ENCODE results near the gene TMEM258.

GRCh38 chr11:61744609-61745156, 47.7 kb downstream of the TMEM258 start:
- TF ChIP-seq, protein P1, sequence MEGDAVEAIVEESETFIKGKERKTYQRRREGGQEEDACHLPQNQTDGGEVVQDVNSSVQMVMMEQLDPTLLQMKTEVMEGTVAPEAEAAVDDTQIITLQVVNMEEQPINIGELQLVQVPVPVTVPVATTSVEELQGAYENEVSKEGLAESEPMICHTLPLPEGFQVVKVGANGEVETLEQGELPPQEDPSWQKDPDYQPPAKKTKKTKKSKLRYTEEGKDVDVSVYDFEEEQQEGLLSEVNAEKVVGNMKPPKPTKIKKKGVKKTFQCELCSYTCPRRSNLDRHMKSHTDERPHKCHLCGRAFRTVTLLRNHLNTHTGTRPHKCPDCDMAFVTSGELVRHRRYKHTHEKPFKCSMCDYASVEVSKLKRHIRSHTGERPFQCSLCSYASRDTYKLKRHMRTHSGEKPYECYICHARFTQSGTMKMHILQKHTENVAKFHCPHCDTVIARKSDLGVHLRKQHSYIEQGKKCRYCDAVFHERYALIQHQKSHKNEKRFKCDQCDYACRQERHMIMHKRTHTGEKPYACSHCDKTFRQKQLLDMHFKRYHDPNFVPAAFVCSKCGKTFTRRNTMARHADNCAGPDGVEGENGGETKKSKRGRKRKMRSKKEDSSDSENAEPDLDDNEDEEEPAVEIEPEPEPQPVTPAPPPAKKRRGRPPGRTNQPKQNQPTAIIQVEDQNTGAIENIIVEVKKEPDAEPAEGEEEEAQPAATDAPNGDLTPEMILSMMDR (IDR thresholded peaks at IDR 0.05; ENCODE audit: low read depth, low read length, missing input control): no peak
- TF ChIP-seq NR2F2 (IDR thresholded peaks at IDR 0.05) (no peak), REST (IDR thresholded peaks at IDR 0.05) (no peak), GABPA (IDR thresholded peaks at IDR 0.05 in 1 of 2, conservative IDR thresholded peaks at IDR 0.05 in 1 of 2) (no peak), FOXA1 (IDR thresholded peaks at IDR 0.05) (no peak), TAF1 (conservative IDR thresholded peaks at IDR 0.05) (no peak), HNF4G (IDR thresholded peaks at IDR 0.05) (no peak)
- TF ChIP-seq, protein P2, sequence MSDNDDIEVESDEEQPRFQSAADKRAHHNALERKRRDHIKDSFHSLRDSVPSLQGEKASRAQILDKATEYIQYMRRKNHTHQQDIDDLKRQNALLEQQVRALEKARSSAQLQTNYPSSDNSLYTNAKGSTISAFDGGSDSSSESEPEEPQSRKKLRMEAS (IDR thresholded peaks at IDR 0.05): no peak
